GM18907 (cell line): ENCODE measurements around the gene CA10.

ENCODE experiments used
- ATAC-seq: cut with Tn5 transposase; IDR thresholded peaks from one replicate; pipeline ENCODE4 v1.9.1; 2021; ENCODE audit warnings: mild to moderate bottlenecking, moderate library complexity; ENCODE audit not compliant: unreplicated experiment

The CA10 gene

GRCh38 chr17:52147872-52148271, 10.6 kb downstream of the CA10 start:
- ATAC-seq: peak; percentile 70

- ATAC-seq: no peak
Observed at GRCh38 chr17:52147431-52147830, 11.1 kb downstream of the CA10 start.

- ATAC-seq: no peak
Observed at GRCh38 chr17:52145476-52145875, 13.0 kb downstream of the CA10 start.

GRCh38 chr17:52143542-52143941, 15.0 kb downstream of the CA10 start:
- ATAC-seq: no peak

- ATAC-seq: no peak
Observed at GRCh38 chr17:52140601-52141000, 17.9 kb downstream of the CA10 start.

GRCh38 chr17:52138752-52139151, 19.8 kb downstream of the CA10 start:
- ATAC-seq: no peak

GRCh38 chr17:52138350-52138749, 20.2 kb downstream of the CA10 start:
- no peak for ATAC-seq

GRCh38 chr17:52136166-52136565, 22.3 kb downstream of the CA10 start:
- ATAC-seq: no peak

GRCh38 chr17:52134641-52135040, 23.9 kb downstream of the CA10 start:
- ATAC-seq: no peak

GRCh38 chr17:52128721-52129120, 29.8 kb downstream of the CA10 start:
- no peak for ATAC-seq

- ATAC-seq: no peak
Observed at GRCh38 chr17:52124993-52125392, 33.5 kb downstream of the CA10 start.

GRCh38 chr17:52124561-52124960, 34.0 kb downstream of the CA10 start:
- ATAC-seq: no peak

GRCh38 chr17:52120465-52120864, 38.0 kb downstream of the CA10 start:
- no peak for ATAC-seq

- ATAC-seq: no peak
Observed at GRCh38 chr17:52110923-52111581, 47.5 kb downstream of the CA10 start.

- ATAC-seq: peak; percentile 71
Observed at GRCh38 chr17:52106638-52107261, 51.8 kb downstream of the CA10 start.

- no peak for ATAC-seq
Observed at GRCh38 chr17:52106072-52106471, 52.4 kb downstream of the CA10 start.

GRCh38 chr17:52105591-52105990, 52.9 kb downstream of the CA10 start:
- no peak for ATAC-seq

GRCh38 chr17:52096056-52096455, 62.5 kb downstream of the CA10 start:
- no peak for ATAC-seq

- no peak for ATAC-seq
Observed at GRCh38 chr17:52084176-52084575, 74.3 kb downstream of the CA10 start.

GRCh38 chr17:52079496-52079895, 79.0 kb downstream of the CA10 start:
- no peak for ATAC-seq

- ATAC-seq: no peak
Observed at GRCh38 chr17:52071712-52072111, 86.8 kb downstream of the CA10 start.

GRCh38 chr17:52064791-52065211, 93.7 kb downstream of the CA10 start:
- no peak for ATAC-seq

GRCh38 chr17:52049496-52049895, 109.0 kb downstream of the CA10 start:
- ATAC-seq: no peak
